H1 (cell line): Measurements from ENCODE around the gene SH3BP5. TPM values are rescaled to one million over a fixed set of nuclear protein-coding genes. Genes with fewer than 3 reads are reported as not detected.

Experiments
- CTCF ChIA-PET: fragments of 300-600 bp; sonication (Branson Sonifier 250); formaldehyde crosslinking; loops from one replicate; lab custom pipeline; 2021; ENCODE audit not compliant: partially characterized antibody; lab: Charles Lee
- POLR2A ChIA-PET: fragments of 300-600 bp; sonication (Branson Sonifier 250); formaldehyde crosslinking; loops from one replicate; lab custom pipeline; 2021; ENCODE audit warnings: inconsistent platforms; ENCODE audit not compliant: partially characterized antibody; lab: Charles Lee
- DNase-seq, 2 experiments: peaks; one replicate each; pipeline versions ENCODE4 v3.0.0 to v3.0.0-alpha.2; 2010 to 2022; ENCODE audit warnings: low spot score in 2 of 2, low read depth in 1 of 2, mixed read lengths in 1 of 2
- FAIRE-seq: peaks from 2 replicates; lab custom pipeline; 2011; peaks lifted over from hg19 to GRCh38; lab: Jason Lieb, UNC
- H2AFZ ChIP-seq: 2 replicates; pipeline ENCODE4 v1.8.1; 2012; ENCODE audit warnings: low read length, inconsistent platforms
- H2AK5ac ChIP-seq: 2 replicates; pipeline ENCODE4 v1.6.1; 2013; ENCODE audit warnings: low read depth, low read length
- H2BK120ac ChIP-seq: replicated peaks from 2 replicates; pipeline ENCODE3; 2013; ENCODE audit warnings: low read depth, low read length, inconsistent platforms
- H2BK12ac ChIP-seq: 2 replicates; pipeline ENCODE4 v1.6.1; 2013; ENCODE audit warnings: low read depth, low read length
- H2BK15ac ChIP-seq: 2 replicates; pipeline ENCODE4 v1.6.1; 2013; ENCODE audit warnings: low read length
- H2BK20ac ChIP-seq: 2 replicates; pipeline ENCODE4 v1.6.1; 2013; ENCODE audit warnings: low read length
- H2BK5ac ChIP-seq: 2 replicates; pipeline ENCODE4 v1.6.1; 2013; ENCODE audit warnings: low read depth, low read length
- H3K14ac ChIP-seq: 2 replicates; pipeline ENCODE4 v1.6.1; 2013; ENCODE audit warnings: inconsistent platforms; ENCODE audit not compliant: insufficient read length
- H3K18ac ChIP-seq: 2 replicates; pipeline ENCODE4 v1.6.1; 2013; ENCODE audit warnings: low read length; ENCODE audit errors: extremely low read depth
- H3K23ac ChIP-seq: 2 replicates; pipeline ENCODE4 v1.6.1; 2013; ENCODE audit warnings: inconsistent platforms; ENCODE audit not compliant: insufficient read length
- H3K23me2 ChIP-seq: 2 replicates; pipeline ENCODE4 v1.6.1; 2013; ENCODE audit warnings: low read depth, low read length
- H3K27ac ChIP-seq: 2 replicates; pipeline ENCODE4 v1.6.1; 2011; ENCODE audit warnings: low read depth, low read length, inconsistent platforms
- H3K27me3 ChIP-seq, 4 experiments: replicated peaks in 1 of 4; 1 replicate in 1 of 4; 2 replicates in 3 of 4; pipeline versions ENCODE4 v1.6.1 to v1.8.1; 2011 to 2013; ENCODE audit warnings: low read length in 3 of 4, mild to moderate bottlenecking in 3 of 4, inconsistent platforms in 2 of 4, mixed read lengths in 2 of 4, moderate library complexity in 1 of 4; ENCODE audit not compliant: control insufficient read depth in 3 of 4, insufficient read depth in 3 of 4; ENCODE audit errors: extremely low read depth in 1 of 4
- H3K36me3 ChIP-seq, 4 experiments: 2 replicates each; pipeline versions ENCODE4 v1.6.1 to v1.8.1; 2011 to 2013; ENCODE audit warnings: mild to moderate bottlenecking in 4 of 4, low read length in 3 of 4, moderate library complexity in 2 of 4, control low read depth in 1 of 4, inconsistent platforms in 1 of 4; ENCODE audit not compliant: insufficient read depth in 4 of 4, control insufficient read depth in 2 of 4
- H3K4ac ChIP-seq: replicated peaks from 2 replicates; pipeline ENCODE3; 2013; ENCODE audit warnings: low read length, low read depth, mixed read lengths, inconsistent platforms; ENCODE audit not compliant: insufficient read length
- H3K4me1 ChIP-seq, 4 experiments: replicated peaks in 1 of 4; 1 replicate in 1 of 4; 2 replicates in 3 of 4; pipeline versions ENCODE4 v1.6.1 to v1.8.1; 2011 to 2013; ENCODE audit warnings: low read length in 3 of 4, inconsistent platforms in 2 of 4, mixed read lengths in 1 of 4; ENCODE audit not compliant: insufficient read depth in 4 of 4, control insufficient read depth in 3 of 4
- H3K4me2 ChIP-seq, 2 experiments: 2 replicates each; pipeline versions ENCODE4 v1.6.1 to v1.8.1; 2011 to 2013; ENCODE audit warnings: low read depth in 2 of 2, low read length in 2 of 2, control low read depth in 1 of 2, inconsistent platforms in 1 of 2, mild to moderate bottlenecking in 1 of 2; ENCODE audit not compliant: insufficient read depth in 1 of 2
- H3K4me3 ChIP-seq, 4 experiments: fragments of 200-600, 300-600 bp in 1 of 4; sonication (generic), shearing (Covaris generic), sonication (Bioruptor Twin) in 1 of 4; 2 replicates each; pipeline versions ENCODE4 v1.5.1 to v1.8.1; 2011 to 2016; ENCODE audit warnings: low read length in 4 of 4, low read depth in 3 of 4, control low read depth in 2 of 4, inconsistent platforms in 2 of 4, mild to moderate bottlenecking in 2 of 4, mixed read lengths in 1 of 4, moderate library complexity in 1 of 4; ENCODE audit not compliant: insufficient read depth in 2 of 4; ENCODE audit errors: extremely low read depth in 1 of 4
- H3K56ac ChIP-seq: replicated peaks from 2 replicates; pipeline ENCODE3; 2013; ENCODE audit warnings: low read depth, mild to moderate bottlenecking, mixed read lengths, low read length, inconsistent platforms; ENCODE audit not compliant: insufficient read length
- H3K79me1 ChIP-seq: 2 replicates; pipeline ENCODE4 v1.6.1; 2013; ENCODE audit warnings: low read depth, low read length, control low read depth
- H3K79me2 ChIP-seq, 2 experiments: 2 replicates each; pipeline versions ENCODE4 v1.6.1 to v1.8.1; 2012 to 2013; ENCODE audit warnings: low read length in 2 of 2, mild to moderate bottlenecking in 2 of 2, inconsistent platforms in 1 of 2; ENCODE audit not compliant: insufficient read depth in 2 of 2, control insufficient read depth in 1 of 2
- H3K9ac ChIP-seq, 4 experiments: replicated peaks in 1 of 4; 1 replicate in 1 of 4; 2 replicates in 3 of 4; pipeline versions ENCODE4 v1.6.1 to v1.8.1; 2011 to 2013; ENCODE audit warnings: low read depth in 3 of 4, low read length in 3 of 4, control low read depth in 2 of 4, mild to moderate bottlenecking in 2 of 4, moderate library complexity in 2 of 4, inconsistent platforms in 1 of 4; ENCODE audit errors: extremely low read depth in 1 of 4
- H3K9me3 ChIP-seq, 2 experiments: 2 replicates each; pipeline versions ENCODE4 v1.6.1 to v1.8.1; 2012 to 2013; ENCODE audit warnings: mild to moderate bottlenecking in 2 of 2, moderate library complexity in 2 of 2, control low read depth in 1 of 2, inconsistent platforms in 1 of 2, low read depth in 1 of 2, low read length in 1 of 2, mixed read lengths in 1 of 2; ENCODE audit not compliant: insufficient read depth in 2 of 2
- H4K20me1 ChIP-seq, 2 experiments: replicated peaks in 1 of 2; 2 replicates each; pipeline versions ENCODE3 to v1.8.1; 2011 to 2013; ENCODE audit warnings: inconsistent platforms in 2 of 2, low read length in 2 of 2, mild to moderate bottlenecking in 1 of 2; ENCODE audit not compliant: insufficient read depth in 2 of 2, control insufficient read depth in 1 of 2
- H4K5ac ChIP-seq: 2 replicates; pipeline ENCODE4 v1.6.1; 2013; ENCODE audit warnings: low read length, low read depth, mixed read lengths, inconsistent platforms; ENCODE audit not compliant: insufficient read length
- H4K8ac ChIP-seq: 2 replicates; pipeline ENCODE4 v1.8.0; 2013; ENCODE audit warnings: mild to moderate bottlenecking, moderate library complexity, low read length, inconsistent platforms; ENCODE audit not compliant: insufficient read depth; ENCODE audit errors: extremely low read depth
- H4K91ac ChIP-seq: replicated peaks from 2 replicates; pipeline ENCODE3; 2013; ENCODE audit warnings: low read length, mixed read lengths, inconsistent platforms; ENCODE audit not compliant: insufficient read length
- CTBP2 ChIP-seq: IDR thresholded peaks from 2 replicates; pipeline ENCODE4 v1.7.0; 2011; ENCODE audit warnings: borderline replicate concordance, mild to moderate bottlenecking, moderate library complexity, mixed read lengths, low read length; ENCODE audit not compliant: insufficient read depth, insufficient read length
- SIRT6 ChIP-seq: IDR thresholded peaks from one replicate; pipeline ENCODE4 v1.7.1; 2012; ENCODE audit warnings: low read length, inconsistent platforms
- TAF7 ChIP-seq: optimal IDR thresholded peaks from 2 replicates; pipeline ENCODE3; 2011; ENCODE audit warnings: low read depth, mild to moderate bottlenecking, inconsistent platforms, low read length, moderate library complexity, borderline replicate concordance
- WGBS, 2 experiments: shearing (Covaris generic) in 1 of 2; methylation state at CpG; one replicate each; pipeline versions ENCODE4 v1.1.6 to v1.1.7; 2013 to 2015; ENCODE audit warnings: low lambda C conversion rate in 2 of 2, mixed read lengths in 2 of 2, inconsistent platforms in 1 of 2, low coverage in 1 of 2, missing lambda C conversion rate in 1 of 2; ENCODE audit not compliant: insufficient replicate concordance in 2 of 2, insufficient coverage in 1 of 2, insufficient read length in 1 of 2; ENCODE audit errors: extremely low coverage in 1 of 2, missing lambda C conversion rate in 1 of 2; 5-methylcytosine and 5-hydroxymethylcytosine counted together
- polyA plus RNA-seq, 7 experiments: library from polyadenylated mRNA; depleted of rRNA in 3 of 7; stranded (reverse) in 5 of 7; unstranded in 2 of 7; fragments of >200 nt in 5 of 7; fragments of 200-250 nt in 2 of 7; gene quantifications; 1 replicate in 5 of 7; 2 replicates in 1 of 7; 4 replicates in 1 of 7; pipeline versions ENCODE4 v1.2.1 to v1.2.3, GENCODE V29; 2011 to 2013; ENCODE audit warnings: missing spikeins in 2 of 7, mixed read lengths in 2 of 7
- total RNA-seq: library from RNA; stranded (reverse); fragmentation: NEBNext Ultra II Directional; extraction: Animal tissue kit (Norgen Biotek cat#: 25700); gene quantifications from 2 replicates; pipeline ENCODE4 v1.2.1, GENCODE V29; 2021

The SH3BP5 gene
- total and polyA plus RNA-seq, 2 of the 8 experiments (the other 6 are each of a cell fraction or from before 2014, with no cell fraction given), result 7.1 to 9.7 TPM

GRCh38 chr3:15221574-15222217 is 110.7 kb downstream of the SH3BP5 start:
- no peak overlapping the region for H3K14ac ChIP-seq
- H4K5ac ChIP-seq, result no peak overlapping the region
- CTCF ChIA-PET, result interaction anchor here (0.6 to 1.7 kb wide), 9 partner anchors 13 to 339 kb away, joined by 3 to 6 read pairs (median 3); no protein-coding TSS in a partner anchor
- no peak overlapping the region for H4K91ac ChIP-seq
- no peak overlapping the region for H2BK5ac ChIP-seq
- H3K79me1 ChIP-seq, result no peaks in the 10 kb centered on the region
- no peak overlapping the region for H2BK15ac ChIP-seq
- H2AK5ac ChIP-seq, result no peak overlapping the region
- H3K4me3 ChIP-seq, result no peak overlapping the region
- H4K8ac ChIP-seq, result no peak overlapping the region
- no peak overlapping the region for H3K27ac ChIP-seq
- no peak overlapping the region for H2AFZ ChIP-seq
- POLR2A ChIA-PET, result interaction anchor here (1.0 to 1.3 kb wide), 2 partner anchors 11 to 16 kb away, joined by 3 to 4 read pairs; partner anchors contain the start of gene CAPN7
- no peaks in the 10 kb centered on the region for H3K9me3 ChIP-seq
- WGBS, 2 experiments, result 95% methylated on average over 11 of the region's 11 CpGs; no CpG with 5 or more reads in 1 of the 2 experiments
- H3K23ac ChIP-seq, result no peak overlapping the region
- no peak overlapping the region for H3K9ac ChIP-seq
- H3K23me2 ChIP-seq, result no peaks in the 10 kb centered on the region
- no peak overlapping the region for H3K56ac ChIP-seq
- no peak overlapping the region for H3K4me2 ChIP-seq
- H4K20me1 ChIP-seq, result no peaks in the 10 kb centered on the region
- no peak for FAIRE-seq
- H3K36me3 ChIP-seq, result peaks cover 4 to 30% (median 13%) of the 10 kb centered on the region in 4 experiments
- H3K18ac ChIP-seq, result no peak overlapping the region
- H2BK120ac ChIP-seq, result no peak overlapping the region
- no peak overlapping the region for H3K4ac ChIP-seq
- no peaks in the 10 kb centered on the region for H3K27me3 ChIP-seq
- H2BK20ac ChIP-seq, result no peak overlapping the region
- no peak overlapping the region for H2BK12ac ChIP-seq
- TF ChIP-seq SIRT6, result no peak
- no peak for TF ChIP-seq CTBP2
- no peak for TF ChIP-seq TAF7
- DNase-seq, result no peak
- no peaks in the 10 kb centered on the region for H3K79me2 ChIP-seq
- H3K4me1 ChIP-seq, result no peaks in the 10 kb centered on the region
